SHP77 (cell line): ENCODE data around the gene CEMIP2.

Experiments used
- DNase-seq, 2 experiments: peaks; one replicate each; lab custom pipeline; 2025; lab: John Stamatoyannopoulos, UW

Gene CEMIP2

GRCh38 chr9:71769175-71770161 is 1.2 kb upstream of the CEMIP2 start:
- DNase-seq, result peak; percentile 39 to 59

DNA sequence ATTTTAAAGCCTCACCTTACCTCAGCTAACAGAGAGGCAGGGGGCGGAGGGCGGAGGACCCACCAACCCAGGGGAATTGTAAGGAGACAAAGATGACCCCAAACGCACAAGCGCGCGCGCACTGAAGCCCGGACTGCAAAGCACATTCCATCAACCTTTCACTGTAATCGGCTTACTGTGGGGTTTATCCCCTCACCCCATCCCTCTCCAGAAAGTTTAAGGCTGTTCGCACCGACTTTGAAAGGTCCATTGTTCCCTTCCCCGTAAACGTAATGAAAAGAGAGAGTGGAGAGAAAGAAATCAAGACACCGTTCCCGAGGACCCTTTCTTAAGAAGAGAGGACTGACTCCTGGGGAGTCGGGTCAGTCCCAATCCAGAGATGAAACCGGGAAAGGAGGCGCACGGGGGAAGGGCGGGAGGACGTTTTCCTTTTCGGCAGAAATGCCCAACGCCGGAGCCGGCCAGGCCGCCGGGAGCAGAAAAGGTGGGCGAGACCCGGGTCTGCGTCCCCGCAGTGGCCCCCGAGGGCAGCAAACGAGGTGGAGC is 464 bp downstream of the CEMIP2 start:
- no peak for DNase-seq

GRCh38 chr9:71767163-71767775 is 1.0 kb downstream of the CEMIP2 start:
- peak in 1 of 2 experiments; percentile 6 for DNase-seq

DNA sequence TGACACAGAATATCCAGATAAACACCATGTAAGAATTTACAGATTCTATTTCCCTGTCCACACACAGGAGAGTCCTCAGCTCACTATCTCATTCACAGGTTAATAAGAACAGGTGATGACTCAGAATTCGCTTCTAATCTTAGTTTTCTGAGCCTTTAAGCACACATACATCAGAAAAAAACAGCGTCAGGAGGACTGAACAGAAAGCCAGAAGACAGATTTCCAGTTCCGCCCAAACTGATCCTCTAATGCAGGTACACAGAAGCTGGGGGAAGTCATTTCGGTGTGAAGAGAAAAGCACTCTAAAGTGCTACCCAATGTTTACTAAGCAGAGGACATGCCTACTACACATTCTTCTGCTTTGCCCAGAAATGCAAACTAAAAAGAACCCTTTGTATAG is 1.6 kb downstream of the CEMIP2 start:
- DNase-seq, result no peak

DNA sequence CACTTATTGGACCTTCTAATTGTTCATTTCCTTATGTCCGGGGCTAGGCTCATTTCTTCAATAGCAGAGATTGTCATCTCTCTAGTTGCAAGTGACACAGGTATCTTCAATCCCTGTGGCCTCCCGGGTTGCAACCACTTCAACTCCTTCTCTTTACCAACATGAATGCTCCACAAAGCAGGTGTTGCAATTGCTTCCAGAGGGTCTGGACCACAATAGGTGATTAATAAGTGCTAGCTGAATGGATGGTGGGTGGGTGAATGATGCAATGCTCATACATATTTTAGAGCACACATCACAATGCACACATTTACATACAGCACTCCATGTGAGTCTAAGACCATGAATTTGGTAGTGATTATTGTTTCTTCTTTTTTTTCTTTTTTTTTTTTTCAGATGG is 2.6 kb downstream of the CEMIP2 start:
- no peak for DNase-seq

DNA sequence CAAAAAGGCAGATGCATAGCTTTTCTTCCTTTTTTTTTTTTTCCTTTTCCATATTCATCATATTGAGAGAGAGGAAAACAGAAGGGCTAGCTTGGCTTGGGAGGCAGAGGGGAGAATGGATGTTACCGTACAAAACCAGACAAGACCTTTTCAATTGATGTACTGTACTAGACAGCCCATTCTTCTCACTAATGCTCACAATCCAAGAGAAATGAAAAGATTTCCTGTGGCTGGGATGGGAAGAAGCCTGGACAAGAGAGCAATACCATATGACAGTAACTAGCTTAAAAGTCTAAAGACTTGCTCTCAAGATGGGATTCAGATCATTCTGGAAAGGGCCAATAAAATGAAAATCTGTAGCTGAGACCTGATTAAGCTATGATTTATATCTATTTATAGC is 3.4 kb downstream of the CEMIP2 start:
- DNase-seq, result no peak

DNA sequence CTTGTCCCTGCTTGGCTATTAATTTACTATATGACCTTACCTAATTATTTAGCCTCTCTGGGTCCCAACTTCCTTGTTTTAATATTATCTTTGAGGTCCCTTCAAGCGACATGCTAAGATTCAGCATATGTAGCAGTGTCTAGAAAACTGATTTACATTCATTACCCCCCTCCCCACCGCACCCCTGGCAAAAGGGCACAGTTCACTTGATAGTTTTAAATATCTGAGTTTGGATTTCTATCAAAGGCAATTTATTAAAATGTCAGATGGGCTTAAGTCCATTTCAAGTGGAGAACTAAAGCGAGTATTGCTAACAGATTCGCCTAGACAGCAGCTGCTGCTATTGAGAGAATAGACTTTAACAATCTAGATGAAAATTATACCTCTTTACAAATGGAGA is 3.9 kb downstream of the CEMIP2 start:
- no peak for DNase-seq

DNA sequence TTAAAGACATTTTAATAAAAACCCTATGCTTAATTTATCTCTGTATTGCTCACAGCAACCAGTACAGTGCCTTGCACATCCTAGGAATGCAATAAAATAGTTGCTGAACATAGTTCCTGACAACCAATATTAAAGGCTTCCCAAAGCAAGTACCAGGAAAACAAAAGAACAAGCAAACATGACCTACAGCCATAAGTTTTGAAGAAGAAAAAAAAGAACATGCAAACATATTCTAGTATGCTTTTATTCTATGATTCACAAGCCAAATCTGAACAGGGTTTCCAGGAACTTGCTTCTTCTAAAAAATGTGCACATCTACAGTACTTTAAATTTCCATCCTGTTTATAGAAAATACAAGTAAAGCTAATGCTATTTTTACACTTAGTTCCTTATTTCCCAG is 4.5 kb downstream of the CEMIP2 start:
- no peak for DNase-seq

DNA sequence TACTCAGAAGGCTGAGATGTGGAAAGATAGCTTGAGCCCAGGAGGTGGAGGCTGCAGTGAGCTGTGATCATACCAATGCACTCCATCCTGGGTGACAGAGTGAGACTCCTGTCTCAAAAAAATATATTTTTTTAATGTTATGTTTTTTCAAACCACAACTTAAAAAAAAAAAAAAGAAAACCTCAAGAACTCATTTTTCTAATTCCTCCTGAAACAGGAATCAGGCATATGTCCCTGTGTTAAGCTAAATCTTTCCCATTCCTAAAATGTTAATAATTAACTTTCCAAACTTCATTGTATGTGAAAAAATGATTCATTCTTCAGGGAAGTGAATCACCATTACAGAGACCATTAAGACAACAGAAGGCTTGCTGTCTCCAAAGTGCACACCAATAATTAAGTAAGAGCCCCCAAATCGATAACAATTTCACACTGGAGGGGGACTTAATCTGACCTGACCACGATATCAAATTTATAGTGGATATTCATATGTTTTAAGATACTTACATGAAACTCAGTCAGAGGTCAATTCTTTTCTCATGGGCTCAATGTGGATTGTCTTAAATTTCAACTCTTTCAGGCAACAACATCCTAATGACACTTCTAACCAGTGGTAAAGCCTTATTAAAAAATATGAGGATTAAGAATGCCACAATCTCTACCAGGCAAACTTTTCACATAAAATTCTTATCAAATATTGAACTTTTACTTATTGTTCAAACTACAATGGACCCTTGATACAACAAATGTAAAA is 5.2 kb downstream of the CEMIP2 start:
- no peak for DNase-seq

- no peak for DNase-seq
Measured at GRCh38 chr9:71761938-71762353, 6.4 kb downstream of the CEMIP2 start.

DNA sequence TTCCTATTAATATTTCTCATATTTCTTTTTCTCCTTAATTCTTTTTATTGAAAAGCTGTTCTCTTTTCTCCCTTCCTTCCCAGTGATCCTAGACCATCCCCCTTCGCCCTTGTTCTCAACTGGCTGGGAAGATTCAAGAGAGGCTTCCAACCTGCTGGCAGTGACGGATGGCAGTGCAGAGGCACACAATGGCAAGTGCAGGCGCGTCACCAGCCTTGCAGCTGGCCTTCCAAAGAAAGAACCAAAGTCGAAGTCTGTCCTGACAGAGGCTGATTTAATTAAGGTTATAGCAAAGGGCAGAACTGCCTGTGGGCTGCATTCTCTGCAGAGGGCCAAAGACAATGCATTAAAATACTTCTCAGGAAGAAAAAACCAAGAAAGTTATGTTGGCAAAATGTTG is 7.4 kb downstream of the CEMIP2 start:
- peak; percentile 56 to 65 for DNase-seq

DNA sequence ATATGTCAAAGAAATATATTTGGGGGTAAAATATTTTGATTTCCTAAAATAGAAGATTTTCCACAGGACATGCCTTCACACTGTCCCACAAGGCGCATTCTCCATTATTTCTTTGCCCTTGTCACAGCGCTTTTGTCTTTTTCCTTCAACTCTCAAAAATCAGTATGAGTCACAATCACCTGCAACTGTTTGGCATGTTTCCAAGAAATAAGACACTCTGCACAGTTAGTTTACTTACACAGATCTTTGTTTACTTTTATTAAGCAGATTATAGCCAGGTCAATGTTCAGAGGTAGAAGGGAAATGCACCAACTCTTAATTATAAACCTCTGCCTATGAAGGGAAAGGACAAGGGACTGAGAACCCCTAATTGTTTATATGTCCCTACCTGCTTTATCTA is 9.5 kb downstream of the CEMIP2 start:
- peak; percentile 36 to 49 for DNase-seq

DNA sequence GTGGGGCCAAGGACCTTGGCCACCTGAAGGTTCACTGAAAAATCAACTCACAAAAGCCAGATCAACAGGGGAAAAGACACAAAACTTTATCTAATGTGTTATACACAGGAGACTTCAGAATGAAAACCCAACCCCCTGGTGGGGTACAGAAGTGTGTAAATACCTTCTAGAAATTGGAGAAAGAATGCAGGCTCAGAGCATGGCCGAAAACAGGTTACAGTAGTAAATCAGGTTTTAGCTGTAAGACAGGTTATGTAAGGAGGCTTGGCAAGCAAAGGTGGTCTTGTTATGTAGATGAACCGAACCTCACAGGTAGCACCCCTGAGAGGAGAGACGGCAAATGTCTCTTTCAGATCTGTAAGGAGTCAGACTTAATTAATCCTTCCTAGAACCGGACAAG is 10.0 kb downstream of the CEMIP2 start:
- no peak for DNase-seq

DNA sequence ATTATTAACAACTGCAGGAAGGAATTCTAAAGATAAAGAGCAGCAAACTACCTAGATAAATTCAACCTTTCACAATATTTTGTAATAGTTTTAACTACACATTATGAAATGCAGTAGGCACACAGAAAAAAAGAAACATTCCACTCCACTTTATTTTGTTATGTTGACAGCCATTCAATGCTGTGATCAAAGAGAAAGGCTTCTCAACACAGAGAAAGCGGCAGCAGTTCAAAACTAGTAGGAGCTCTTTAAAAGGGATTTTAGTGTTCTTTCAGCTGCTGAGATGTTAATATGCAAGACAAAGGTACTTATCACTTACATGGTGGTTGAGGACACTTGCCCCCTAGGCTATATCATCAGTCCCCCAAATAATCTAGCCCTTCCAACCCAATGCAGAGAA is 11.6 kb downstream of the CEMIP2 start:
- DNase-seq, result no peak

DNA sequence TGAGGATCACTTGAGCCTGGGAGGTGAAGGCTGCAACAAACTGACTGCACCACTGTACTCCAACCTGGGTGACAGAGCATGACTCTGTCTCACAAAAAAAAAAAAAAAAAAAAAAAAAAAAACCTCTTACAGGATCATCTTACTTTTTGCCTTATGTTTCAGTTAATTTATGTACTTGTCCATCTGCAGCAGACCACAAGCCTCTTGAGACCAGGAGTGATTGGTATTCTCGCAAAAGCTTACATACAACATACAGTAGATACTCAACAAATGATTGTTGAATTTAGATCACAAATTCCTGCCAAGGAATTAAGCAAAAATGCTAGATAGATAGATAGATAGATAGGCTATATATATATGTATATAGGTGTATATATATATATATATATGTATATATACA is 12.4 kb downstream of the CEMIP2 start:
- DNase-seq, result no peak

DNA sequence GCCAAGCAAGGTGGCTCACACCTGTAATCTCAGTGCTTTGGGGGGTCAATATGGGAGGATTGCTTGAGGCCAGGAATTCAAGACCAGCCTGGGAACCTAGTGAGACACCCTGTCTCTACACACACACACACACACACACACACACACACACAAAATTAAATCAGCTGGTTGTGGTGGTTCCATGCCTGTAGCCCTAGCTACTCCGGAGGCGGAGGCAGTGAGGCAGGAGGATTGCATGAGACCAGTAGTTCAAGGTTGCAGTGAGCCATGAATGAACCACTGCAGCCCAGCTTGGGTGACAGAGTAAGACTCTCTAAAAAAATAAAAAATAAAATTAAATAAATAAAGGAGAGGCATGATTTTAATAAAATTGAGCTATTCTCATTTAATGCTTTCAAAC is 13.1 kb downstream of the CEMIP2 start:
- no peak for DNase-seq

DNA sequence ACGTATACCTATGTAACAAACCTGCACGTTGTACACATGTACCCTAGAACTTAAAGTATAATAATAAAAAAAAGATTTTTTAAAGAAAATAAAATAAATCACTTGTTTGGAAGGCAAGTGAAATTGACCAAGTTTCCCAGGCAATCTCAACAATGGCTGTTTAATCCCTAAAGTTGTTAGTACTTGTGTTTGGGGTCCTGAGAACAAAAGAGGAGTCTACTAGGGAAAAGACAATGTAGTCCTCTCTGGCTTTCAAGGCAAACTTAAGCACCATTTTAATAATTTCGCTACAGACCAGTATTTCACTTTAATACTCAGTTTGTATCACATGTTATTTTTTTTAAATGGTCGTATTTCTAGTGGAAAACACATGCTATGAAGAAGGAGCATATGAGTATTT is 14.2 kb downstream of the CEMIP2 start:
- no peak for DNase-seq

- DNase-seq, result no peak
Measured at GRCh38 chr9:71752928-71753327, 15.4 kb downstream of the CEMIP2 start.

- no peak for DNase-seq
Measured at GRCh38 chr9:71752352-71752751, 16.0 kb downstream of the CEMIP2 start.

- DNase-seq, result no peak
Measured at GRCh38 chr9:71748280-71748743, 20.0 kb downstream of the CEMIP2 start.

GRCh38 chr9:71747576-71747975 is 20.7 kb downstream of the CEMIP2 start:
- no peak for DNase-seq

DNA sequence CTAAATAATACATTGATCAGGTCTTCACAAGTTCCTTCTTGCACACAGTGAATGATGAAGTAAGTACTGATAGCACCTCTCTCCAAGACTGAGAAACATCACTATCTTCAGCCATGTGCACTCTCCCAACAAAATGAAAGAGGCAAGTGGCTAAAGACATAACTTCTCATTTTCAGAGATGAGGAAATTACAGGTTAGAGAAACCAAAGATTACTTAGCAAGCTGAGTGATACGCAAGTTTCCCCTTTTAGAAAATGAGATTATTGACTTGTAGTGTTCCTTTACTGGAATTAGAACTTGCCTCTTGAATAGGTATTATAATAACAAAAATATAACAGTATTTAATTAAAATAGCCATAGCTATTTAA is 21.6 kb downstream of the CEMIP2 start:
- no peak for DNase-seq
